Measurements from ENCODE around the gene SIK3.

GRCh38 chr11:116836632-116836991 is 261.6 kb downstream of the SIK3 start:
- no peak for TF ChIP-seq CTCF (conservative IDR thresholded peaks at IDR 0.05; ENCODE audit: low read depth, low read length)
- no peak for TF ChIP-seq EZH2 (IDR thresholded peaks at IDR 0.05; ENCODE audit: low read length, unreplicated experiment)
- TF ChIP-seq EZH2phosphoT487 (IDR thresholded peaks at IDR 0.05; ENCODE audit: borderline replicate concordance, low read length): no peak
